ACHN (cell line): ENCODE measurements around the gene C7orf57.
"Not testable (repeated sequence)": the region's sequence is repeated elsewhere in the genome, so short reads cannot be mapped to it uniquely, and the experiment has no call there.

Experiments used
- DNase-seq: peaks from one replicate; pipeline ENCODE4 v3.0.0-alpha.2; 2015
- in situ Hi-C: cut with HindIII; loops from 2 replicates; pipeline ENCODE4 v1.10.0; 2017; ENCODE audit warnings: low sequenced_read_pairs, low pct_ligation_motif_present, low pct_unique_long_range_greater_than_20kb

The C7orf57 gene

GRCh38 chr7:48035301-48035966 lies at the start of gene C7orf57:
TSS of gene C7orf57 (plus strand) at chr7:48035543. CDS start at chr7:48036309, 766 bp downstream.
- in situ Hi-C loops, result no loop called here
- peak; percentile 94 for DNase-seq

- DNase-seq, result peak; percentile 46
- in situ Hi-C loops, result loop anchor here (25.0 kb wide), 1 partner anchor 99 kb away; the partner anchor contains the start of gene UPP1
These were observed 46.6 kb upstream of the C7orf57 start for GRCh38 chr7:47988496-47989386.

DNA sequence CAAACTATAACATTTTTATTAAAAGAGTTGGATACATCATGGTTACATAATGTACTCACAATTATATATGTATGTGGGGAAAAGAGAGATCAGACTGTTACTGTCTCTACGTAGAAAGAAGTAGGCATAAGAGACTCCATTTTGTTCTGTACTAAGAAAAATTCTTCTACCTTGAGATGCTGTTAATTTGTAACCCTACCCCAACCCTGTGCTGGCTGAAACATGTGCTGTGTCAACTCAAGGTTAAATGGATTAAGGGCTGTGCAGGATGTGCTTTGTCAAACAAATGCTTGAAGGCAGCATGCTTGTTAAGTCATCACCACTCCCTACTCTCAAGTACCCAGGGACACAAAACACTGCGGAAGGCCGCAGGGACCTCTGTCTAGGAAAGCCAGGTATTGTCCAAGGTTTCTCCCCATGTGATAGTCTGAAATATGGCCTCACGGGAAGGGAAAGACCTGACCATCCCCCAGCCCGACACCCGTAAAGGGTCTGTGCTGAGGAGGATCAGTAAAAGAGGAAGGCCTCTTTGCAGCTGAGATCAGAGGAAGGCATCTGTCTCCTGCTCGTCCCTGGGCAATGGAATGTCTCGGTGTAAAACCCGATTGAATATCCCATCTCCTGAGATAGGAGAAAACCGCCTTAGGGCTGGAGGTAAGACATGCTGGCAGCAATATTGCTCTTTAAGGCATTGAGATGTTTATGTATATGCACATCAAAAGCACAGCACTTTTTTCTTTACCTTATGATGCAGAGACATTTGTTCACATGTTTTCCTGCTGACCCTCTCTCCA lies 45.5 kb upstream of the C7orf57 start:
- DNase-seq, result peak; percentile 53
- in situ Hi-C loops, result loop anchor here (25.0 kb wide), 1 partner anchor 97 kb away; the partner anchor contains the start of gene UPP1

DNA sequence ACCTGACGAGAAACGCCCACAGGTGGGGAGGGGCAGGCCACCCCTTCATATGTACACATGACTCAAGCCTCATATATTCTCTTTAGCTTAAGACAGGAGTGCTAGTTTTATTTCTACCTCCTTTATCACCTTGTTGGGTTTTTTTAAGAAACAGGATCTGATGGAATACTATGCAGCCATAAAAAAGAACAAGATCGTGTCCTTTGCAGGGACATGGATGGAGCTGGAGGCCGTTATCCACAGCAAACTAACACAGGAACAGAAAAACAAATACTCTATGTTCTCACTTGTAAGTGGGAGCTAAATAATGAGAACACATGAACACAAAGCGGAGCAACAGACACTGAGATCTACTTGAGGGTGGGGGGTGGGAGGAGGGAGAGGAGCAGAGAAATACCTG lies 44.8 kb upstream of the C7orf57 start:
- DNase-seq, result no peak
- in situ Hi-C loops, result loop anchor here (25.0 kb wide), 1 partner anchor 97 kb away; the partner anchor contains the start of gene UPP1

GRCh38 chr7:47991270-47991669 lies 44.1 kb upstream of the C7orf57 start:
- peak; percentile 11 for DNase-seq
- in situ Hi-C loops, result loop anchor here (25.0 kb wide), 1 partner anchor 96 kb away; the partner anchor contains the start of gene UPP1

DNA sequence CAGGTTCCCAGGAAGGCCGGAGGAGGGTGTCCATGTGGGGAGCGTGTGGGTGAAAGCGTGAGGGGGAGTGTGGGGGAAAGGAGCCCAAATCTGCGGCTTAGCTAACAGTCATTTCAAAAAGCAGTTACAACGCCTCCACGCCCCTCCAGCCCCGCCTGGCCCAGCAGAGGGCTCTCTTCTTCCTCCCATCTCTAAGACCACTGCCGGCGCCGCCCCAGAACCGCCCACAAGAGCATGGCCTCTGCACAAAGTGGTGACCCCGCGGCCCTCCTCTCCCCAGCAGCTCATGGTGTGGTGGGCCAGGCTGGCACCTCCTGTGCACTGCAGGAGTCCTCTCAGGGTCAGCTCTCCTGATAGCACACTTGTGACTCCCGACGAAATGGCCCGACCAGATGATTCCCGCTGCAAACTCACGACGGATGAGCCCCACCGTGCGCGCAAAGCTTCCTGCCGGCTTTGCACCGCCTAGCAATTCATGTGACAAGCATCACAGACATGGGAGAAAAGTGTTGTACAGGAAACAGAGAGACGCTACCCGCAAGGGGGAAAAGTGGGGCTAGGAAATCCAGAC lies 43.5 kb upstream of the C7orf57 start:
- DNase-seq, result peak; percentile 93
- in situ Hi-C loops, result loop anchor here (25.0 kb wide), 1 partner anchor 95 kb away; the partner anchor contains the start of gene UPP1

DNA sequence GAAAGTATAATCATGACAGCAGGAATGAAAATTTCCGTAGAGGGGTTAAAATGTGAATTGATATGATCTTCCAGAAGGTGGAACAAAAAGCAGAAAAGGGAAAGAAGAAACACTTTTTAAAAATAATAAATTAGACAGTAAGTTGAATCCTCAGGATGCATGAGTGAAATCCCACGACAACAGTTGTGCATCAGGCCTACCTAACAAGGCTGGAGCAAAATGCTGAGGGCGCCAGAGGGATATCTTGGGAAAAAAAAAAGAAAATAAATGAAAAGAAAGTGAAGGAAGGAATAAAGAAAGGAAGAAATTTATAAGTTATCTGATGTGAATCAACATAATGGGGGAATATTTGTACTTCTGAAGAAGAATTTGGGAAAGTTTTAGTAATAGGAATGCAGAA lies 42.9 kb upstream of the C7orf57 start:
- peak; percentile 53 for DNase-seq
- in situ Hi-C loops, result loop anchor here (25.0 kb wide), 1 partner anchor 95 kb away; the partner anchor contains the start of gene UPP1

DNA sequence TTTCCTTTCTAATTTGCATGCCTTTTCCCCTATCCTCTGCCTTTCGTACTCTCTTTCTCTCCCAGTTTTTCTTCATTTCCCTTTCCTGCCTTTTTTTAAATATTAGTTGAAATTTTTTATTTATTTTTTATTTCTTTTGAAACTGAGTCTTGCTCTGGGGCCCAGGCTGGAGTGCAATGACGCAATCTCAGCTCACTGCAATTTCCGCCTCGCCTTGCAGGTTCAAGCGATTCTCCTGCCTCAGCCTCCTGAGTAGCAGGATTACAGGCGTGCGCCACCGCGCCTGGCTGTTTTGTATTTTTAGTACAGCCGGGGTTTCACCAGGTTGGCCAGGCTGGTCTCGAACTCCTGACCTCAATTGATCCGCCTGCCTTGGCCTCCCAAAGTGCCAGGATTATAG lies 35.9 kb upstream of the C7orf57 start:
- DNase-seq, result no peak
- in situ Hi-C loops, result loop anchor here (25.0 kb wide), 1 partner anchor 88 kb away; the partner anchor contains the start of gene UPP1

DNA sequence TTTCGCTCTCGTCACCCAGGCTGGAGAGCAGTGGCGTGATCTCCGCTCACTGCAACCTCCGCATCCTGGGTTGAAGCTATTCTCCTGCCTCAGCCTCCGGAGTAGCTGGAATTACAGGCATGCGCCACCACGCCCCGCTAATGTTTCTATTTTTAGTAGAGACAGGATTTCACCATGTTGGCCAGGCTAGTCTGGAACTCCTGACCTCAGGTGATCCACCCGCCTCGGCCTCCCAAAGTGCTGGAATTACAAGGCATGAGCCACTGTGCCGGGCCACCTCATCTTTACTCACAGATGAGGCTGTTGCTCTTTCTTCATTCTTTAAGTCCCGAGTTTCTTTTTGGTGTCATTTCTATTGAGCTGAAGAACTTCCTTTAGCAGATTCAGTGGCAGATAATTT lies 35.2 kb upstream of the C7orf57 start:
- in situ Hi-C loops, DNase-seq: not testable (repeated sequence)

GRCh38 chr7:48004032-48004431 lies 31.3 kb upstream of the C7orf57 start:
- in situ Hi-C loops, result no loop called here
- no peak for DNase-seq

GRCh38 chr7:48004638-48005037 lies 30.7 kb upstream of the C7orf57 start:
- in situ Hi-C loops, result no loop called here

DNA sequence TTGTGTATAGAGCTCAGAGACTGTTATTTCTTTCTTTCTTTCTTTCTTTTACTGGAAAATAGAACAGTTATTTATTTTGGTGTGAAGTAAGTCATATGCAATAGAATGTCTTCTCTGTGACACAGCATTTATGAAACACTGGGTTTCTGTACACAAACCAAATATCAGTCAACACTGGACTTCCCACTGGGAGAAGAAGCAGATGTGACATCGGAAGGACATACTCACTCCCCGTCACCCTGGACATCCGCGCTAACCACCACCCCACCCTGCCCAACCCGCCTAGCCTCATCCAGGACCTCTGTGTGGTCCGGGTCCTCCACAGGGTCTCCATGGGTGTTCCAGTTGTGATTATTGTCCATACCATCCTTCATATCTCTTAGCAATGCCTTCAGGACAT lies 28.5 kb upstream of the C7orf57 start:
- in situ Hi-C loops, result no loop called here
- no peak for DNase-seq

More at GRCh38 chr7:48004638-48005037, 30.7 kb upstream of the C7orf57 start:
- DNase-seq, result no peak

DNA sequence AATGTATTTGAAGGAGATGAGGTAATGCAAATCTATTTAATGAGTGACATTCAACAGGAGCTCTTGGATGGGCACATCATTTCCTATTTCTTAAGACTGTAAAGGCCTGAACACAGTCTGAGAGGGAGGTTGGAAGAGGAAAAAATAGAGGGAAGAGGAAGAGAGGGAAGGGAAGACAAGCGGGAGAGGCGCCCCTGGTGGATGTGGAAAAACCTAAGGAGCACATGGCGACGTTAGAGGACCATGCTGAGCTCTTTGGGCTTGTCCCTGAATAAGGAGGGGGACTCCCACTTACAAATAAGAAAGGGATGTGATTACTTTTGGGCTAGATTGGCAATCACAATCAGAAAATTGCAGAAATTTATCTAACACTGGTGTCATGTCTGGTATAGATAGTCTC lies 26.1 kb upstream of the C7orf57 start:
- no peak for DNase-seq
- in situ Hi-C loops, result no loop called here

GRCh38 chr7:48009954-48010353 lies 25.4 kb upstream of the C7orf57 start:
- in situ Hi-C loops, result no loop called here
- DNase-seq, result no peak

GRCh38 chr7:48011323-48011722 lies 24.0 kb upstream of the C7orf57 start:
- in situ Hi-C loops, result no loop called here
- DNase-seq, result no peak

- no peak for DNase-seq
- in situ Hi-C loops, result no loop called here
These were observed 23.4 kb upstream of the C7orf57 start for GRCh38 chr7:48011951-48012350.

DNA sequence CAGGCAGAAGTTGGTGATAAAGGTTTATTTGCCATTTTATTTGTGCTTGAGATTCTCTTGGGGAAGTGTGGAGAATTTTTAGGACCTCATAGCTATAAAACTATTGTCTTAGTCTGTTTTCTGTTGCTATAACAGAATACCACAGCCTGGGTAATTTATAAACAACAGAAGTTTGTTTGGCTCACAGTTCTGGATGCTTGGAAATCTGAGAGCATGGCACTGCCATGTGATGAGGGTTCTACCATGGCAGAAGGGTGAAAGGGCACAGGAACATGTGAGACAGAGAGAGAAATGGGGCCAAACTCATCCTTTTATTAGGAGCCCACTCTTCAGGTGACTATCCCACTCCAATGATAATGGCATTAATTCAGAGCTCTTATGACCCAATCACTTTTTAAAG lies 18.7 kb upstream of the C7orf57 start:
- in situ Hi-C loops, result no loop called here
- DNase-seq, result no peak

DNA sequence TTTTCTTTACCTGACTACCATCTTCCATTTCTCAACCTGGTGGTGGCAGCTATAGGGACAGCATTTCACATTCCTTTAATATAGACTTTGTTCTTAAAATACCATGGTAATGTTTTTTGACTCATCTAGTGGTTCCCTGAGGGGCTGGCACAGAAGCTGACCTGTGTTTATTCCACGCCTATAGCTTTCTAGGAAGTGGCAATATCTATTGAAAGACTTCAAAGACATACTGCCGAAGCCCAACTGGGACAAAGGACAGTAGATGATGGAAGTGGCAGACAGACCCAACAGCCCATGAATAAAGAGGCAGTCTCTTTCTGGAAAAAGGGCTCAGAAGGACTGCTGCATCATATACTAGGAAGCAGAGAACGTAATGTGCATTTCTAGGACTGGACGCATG lies 17.7 kb upstream of the C7orf57 start:
- in situ Hi-C loops, result no loop called here
- no peak for DNase-seq
